HG03159 (cell line): Measurements from ENCODE around the gene C2CD5.

Experiments used
- ATAC-seq: cut with Tn5 transposase; IDR thresholded peaks from one replicate; pipeline ENCODE4 v1.9.1; 2021; ENCODE audit warnings: mild to moderate bottlenecking, moderate library complexity; ENCODE audit not compliant: unreplicated experiment

C2CD5 gene

GRCh38 chr12:22435583-22435982 is 108.8 kb downstream of the C2CD5 start:
- no peak for ATAC-seq

GRCh38 chr12:22431693-22432251 is 112.6 kb downstream of the C2CD5 start:
- ATAC-seq, result no peak

GRCh38 chr12:22416801-22417200 is 127.5 kb downstream of the C2CD5 start:
- ATAC-seq, result no peak

GRCh38 chr12:22415342-22416309 is 128.7 kb downstream of the C2CD5 start:
- no peak for ATAC-seq

GRCh38 chr12:22414742-22415141 is 129.6 kb downstream of the C2CD5 start:
- ATAC-seq, result no peak

GRCh38 chr12:22413592-22413991 is 130.8 kb downstream of the C2CD5 start:
- ATAC-seq, result no peak

GRCh38 chr12:22412581-22412980 is 131.8 kb downstream of the C2CD5 start:
- ATAC-seq, result no peak

- no peak for ATAC-seq
Measured at GRCh38 chr12:22410486-22410885, 133.9 kb downstream of the C2CD5 start.

- ATAC-seq, result peak; percentile 91
Measured at GRCh38 chr12:22409377-22410164, 134.8 kb downstream of the C2CD5 start.

GRCh38 chr12:22408610-22409376 is 135.5 kb downstream of the C2CD5 start:
- ATAC-seq, result no peak

- ATAC-seq, result no peak
Measured at GRCh38 chr12:22407397-22407796, 136.9 kb downstream of the C2CD5 start.

GRCh38 chr12:22406627-22407026 is 137.7 kb downstream of the C2CD5 start:
- ATAC-seq, result no peak

GRCh38 chr12:22399464-22400180 is 144.7 kb downstream of the C2CD5 start:
- no peak for ATAC-seq
